GM12878 (cell line): Measurements from ENCODE around the gene NUDT3. TPM values are rescaled to one million over a fixed set of nuclear protein-coding genes. Genes with fewer than 3 reads are reported as not detected.
A peak's percentile ranks its signal among the peaks of the same experiment; 100 is the strongest.

Source experiments
- ATAC-seq: fragments of 200-7000 bp; cut with Tn5 transposase; 3 replicates; pipeline ENCODE4 v1.9.1; 2020; ENCODE audit warnings: mild to moderate bottlenecking, moderate library complexity
- BruUV-seq: library from RNA; stranded (reverse); fragments of 400-500 nt; replicated peaks from 2 replicates; lab custom pipeline; 2021; lab: Mats Ljungman, UMichigan
- CTCF ChIA-PET: fragments of 300-600 bp; sonication (Branson Sonifier 250); formaldehyde crosslinking; extraction: SDS; loops from one replicate; lab custom pipeline; 2021; ENCODE audit warnings: inconsistent platforms; lab: Yijun Ruan, JAX
- POLR2A ChIA-PET: fragments of 350-600 bp; formaldehyde crosslinking; extraction: SDS; loops from one replicate; lab custom pipeline; 2021; ENCODE audit warnings: inconsistent platforms; lab: Charles Lee
- RAD21 ChIA-PET: fragments of 300-600 bp; sonication (Branson Sonifier 250); formaldehyde crosslinking; loops from one replicate; lab custom pipeline; 2023; ENCODE audit warnings: antibody characterized with exemption; ENCODE audit not compliant: unreplicated experiment; lab: Charles Lee
- SMC1A ChIA-PET: fragments of 300-600 bp; sonication (Branson Sonifier 250); formaldehyde crosslinking; loops from one replicate; lab custom pipeline; 2023; ENCODE audit not compliant: unreplicated experiment, uncharacterized antibody; lab: Charles Lee
- DNase-seq: peaks from one replicate; pipeline ENCODE4 v3.0.0-alpha.2; 2011; ENCODE audit warnings: low read depth, low spot score
- FAIRE-seq: peaks from 3 replicates; lab custom pipeline; 2011; peaks lifted over from hg19 to GRCh38; lab: Jason Lieb, UNC
- H2AFZ ChIP-seq: 2 replicates; pipeline ENCODE4 v1.6.0; 2011; ENCODE audit warnings: low read depth, low read length, control low read depth; ENCODE audit not compliant: control insufficient read depth
- H3K27ac ChIP-seq: 2 replicates; pipeline ENCODE4 v1.5.1; 2011; ENCODE audit warnings: control low read depth; ENCODE audit not compliant: control insufficient read depth, insufficient read depth
- H3K27me3 ChIP-seq, 2 experiments: replicated peaks in 1 of 2; 2 replicates each; pipeline versions ENCODE4 v1.6.0 to v1.6.1; 2011; ENCODE audit warnings: low read length in 1 of 2; ENCODE audit not compliant: control insufficient read depth in 2 of 2, insufficient read depth in 2 of 2
- H3K36me3 ChIP-seq, 2 experiments: 2 replicates each; pipeline ENCODE4 v1.5.1; 2011; ENCODE audit warnings: low read length in 1 of 2; ENCODE audit not compliant: control insufficient read depth in 2 of 2, insufficient read depth in 2 of 2
- H3K4me1 ChIP-seq: 2 replicates; pipeline ENCODE4 v1.6.1; 2011; ENCODE audit warnings: mild to moderate bottlenecking, low read length, moderate library complexity, mixed read lengths; ENCODE audit not compliant: control insufficient read depth, insufficient read depth
- H3K4me2 ChIP-seq: 2 replicates; pipeline ENCODE4 v1.6.0; 2011; ENCODE audit warnings: control low read depth; ENCODE audit not compliant: control insufficient read depth, insufficient read depth
- H3K4me3 ChIP-seq: fragments of 200-600 bp; sonication (generic); 2 replicates; pipeline ENCODE4 v1.5.1; 2016
- H3K79me2 ChIP-seq: 2 replicates; pipeline ENCODE4 v1.6.0; 2011; ENCODE audit warnings: low read length; ENCODE audit not compliant: control insufficient read depth, insufficient read depth
- H3K9ac ChIP-seq: 2 replicates; pipeline ENCODE4 v1.8.0; 2011; ENCODE audit warnings: low read length, control low read depth, mixed read lengths; ENCODE audit not compliant: control insufficient read depth, insufficient read depth
- H3K9me3 ChIP-seq: replicated peaks from 3 replicates; pipeline ENCODE4 v1.5.1; 2011; ENCODE audit warnings: mild to moderate bottlenecking, low read length; ENCODE audit not compliant: control insufficient read depth, insufficient read depth
- H4K20me1 ChIP-seq: 2 replicates; pipeline ENCODE4 v1.6.0; 2011; ENCODE audit not compliant: control insufficient read depth, insufficient read depth
- GABPA ChIP-seq: IDR thresholded peaks from 2 replicates; pipeline ENCODE4 v1.6.1; 2014; ENCODE audit warnings: antibody characterized with exemption, low read depth, mild to moderate bottlenecking, inconsistent platforms
- IKZF1 ChIP-seq: fragments of 450-650 bp; conservative IDR thresholded peaks from 2 replicates; pipeline ENCODE4 v1.6.1; 2017; ENCODE audit warnings: antibody characterized with exemption, mild to moderate bottlenecking
- MEF2B ChIP-seq: fragments of 450-650 bp; IDR thresholded peaks from 2 replicates; pipeline ENCODE4 v1.6.1; 2018; ENCODE audit warnings: mild to moderate bottlenecking, moderate library complexity; ENCODE audit not compliant: partially characterized antibody, poor library complexity, severe bottlenecking
- WGBS: methylation state at CpG from one replicate; pipeline ENCODE4 v1.1.6; 2016; ENCODE audit warnings: low lambda C conversion rate; ENCODE audit not compliant: insufficient replicate concordance, insufficient coverage; ENCODE audit errors: missing lambda C conversion rate; 5-methylcytosine and 5-hydroxymethylcytosine counted together
- in situ Hi-C: fragments of 300-500 bp; cut with MboI; formaldehyde crosslinking; loops from 9 replicates; pipeline ENCODE4 v1.14.3; 2018; ENCODE audit warnings: mixed read lengths
- intact Hi-C: fragments of 100-400 bp; cut with micrococcal nuclease; formaldehyde crosslinking; loops from one replicate; pipeline ENCODE4 v1.14.2; 2022; ENCODE audit not compliant: unreplicated experiment
- polyA plus RNA-seq, 11 experiments: library from polyadenylated mRNA; depleted of rRNA in 4 of 11; unstranded in 6 of 11; stranded (reverse) in 5 of 11; fragments of >200 nt; fragmentation: Nextera tagmentation in 4 of 11; fragmentation: Illumina TruSeq in 1 of 11; extraction: Ambion mirVana in 4 of 11; extraction: Trizol in 1 of 11; gene quantifications; 1 replicate in 1 of 11; 2 replicates in 10 of 11; pipeline versions ENCODE4 v1.2.1 to v1.2.3, GENCODE V29; 2011 to 2016; ENCODE audit warnings: inconsistent platforms in 2 of 11, missing spikeins in 2 of 11, low read depth in 1 of 11
- total RNA-seq, 4 experiments: library from RNA; depleted of rRNA in 3 of 4; stranded (reverse); fragments of >200 nt in 3 of 4; fragmentation: Illumina TruSeq in 1 of 4; extraction: Trizol in 1 of 4; gene quantifications; 2 replicates each; pipeline versions ENCODE4 v1.2.1 to v1.2.3, GENCODE V29; 2013 to 2021
- TF ChIP-seq, protein P1 (sequence below): fragments of 450-650 bp; IDR thresholded peaks from 2 replicates; pipeline ENCODE4 v1.6.1; 2016; ENCODE audit warnings: mild to moderate bottlenecking

Gene NUDT3
- total and polyA plus RNA-seq, 10 of the 15 experiments (the other 5 are each of a cell fraction or from before 2014, with no cell fraction given) = 2.4 to 32.3 (median 25.5) TPM

- H3K27ac ChIP-seq = no peak overlapping the region; the same call in none of the 2 replicates
- ChIA-PET POLR2A (interaction anchor here (0.5 to 1.2 kb wide), 2 partner anchors 16 to 160 kb away, joined by 3 to 4 read pairs; no protein-coding TSS in a partner anchor), RAD21 (interaction anchor here (1.1 kb wide), 2 partner anchors 16 to 44 kb away, joined by 3 to 4 read pairs; no protein-coding TSS in a partner anchor), CTCF (interaction anchor here (0.8 to 1.5 kb wide), 3 partner anchors 10 to 175 kb away, joined by 3 to 6 read pairs (median 4); no protein-coding TSS in a partner anchor), SMC1A (interaction anchor here (0.7 to 1.1 kb wide), 2 partner anchors 45 to 178 kb away, joined by 3 read pairs; no protein-coding TSS in a partner anchor)
- no peak for FAIRE-seq
- H3K4me2 ChIP-seq = peak overlapping the region; percentile 85
- no peak for ATAC-seq
- intact Hi-C loops = no loop called here
- no peaks in the 10 kb centered on the region for H3K9me3 ChIP-seq
- H3K4me1 ChIP-seq = peaks cover 21% of the 10 kb centered on the region
- H3K9ac ChIP-seq = peak overlapping the region; percentile 99
- in situ Hi-C loops = loop anchor here (5.0 to 25.0 kb wide), 2 partner anchors 177 to 372 kb away; no protein-coding TSS in a partner anchor
- H3K4me3 ChIP-seq = peak overlapping the region; percentile 93
- 53% methylated on average over 2 of the region's 2 CpGs for WGBS
- TF ChIP-seq GABPA = no peak
- TF ChIP-seq IKZF1 = 0 out of 2 replicates have a peak, but pooled peaks have one; percentile 12
- TF ChIP-seq, protein P1, sequence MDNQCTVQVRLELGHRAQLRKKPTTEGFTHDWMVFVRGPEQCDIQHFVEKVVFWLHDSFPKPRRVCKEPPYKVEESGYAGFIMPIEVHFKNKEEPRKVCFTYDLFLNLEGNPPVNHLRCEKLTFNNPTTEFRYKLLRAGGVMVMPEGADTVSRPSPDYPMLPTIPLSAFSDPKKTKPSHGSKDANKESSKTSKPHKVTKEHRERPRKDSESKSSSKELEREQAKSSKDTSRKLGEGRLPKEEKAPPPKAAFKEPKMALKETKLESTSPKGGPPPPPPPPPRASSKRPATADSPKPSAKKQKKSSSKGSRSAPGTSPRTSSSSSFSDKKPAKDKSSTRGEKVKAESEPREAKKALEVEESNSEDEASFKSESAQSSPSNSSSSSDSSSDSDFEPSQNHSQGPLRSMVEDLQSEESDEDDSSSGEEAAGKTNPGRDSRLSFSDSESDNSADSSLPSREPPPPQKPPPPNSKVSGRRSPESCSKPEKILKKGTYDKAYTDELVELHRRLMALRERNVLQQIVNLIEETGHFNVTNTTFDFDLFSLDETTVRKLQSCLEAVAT = no peak
- TF ChIP-seq MEF2B = peak; percentile 51
- H3K79me2 ChIP-seq = peaks cover 51% of the 10 kb centered on the region
- H2AFZ ChIP-seq = no peak overlapping the region
- peaks cover 27 to 33% of the 10 kb centered on the region in 2 experiments for H3K36me3 ChIP-seq
- no TSS peak for BruUV-seq
- DNase-seq = no peak
- peaks cover 5% of the 10 kb centered on the region; the same call in 1 of the 2 replicates for H4K20me1 ChIP-seq
- H3K27me3 ChIP-seq = no peaks in the 10 kb centered on the region
Observed at GRCh38 chr6:34239893-34240292, 152.6 kb downstream of the NUDT3 start.
